Lower lobe of right lung (tissue), 2 donors: ENCODE data around the gene BMP8A. TPM values are rescaled to one million over a fixed set of nuclear protein-coding genes. Genes with fewer than 3 reads are reported as not detected.
"Not testable (repeated sequence)": the region's sequence is repeated elsewhere in the genome, so short reads cannot be mapped to it uniquely, and the experiment has no call there.

Source experiments
- ATAC-seq, 2 donors: fragments of 200-7000 bp; cut with Tn5 transposase; one replicate each; pipeline ENCODE4 v1.9.1; 2020 to 2022; ENCODE audit warnings: mild to moderate bottlenecking in 2 of 2, moderate library complexity in 2 of 2
- DNase-seq: peaks from one replicate; pipeline ENCODE4 v3.0.0-alpha.2; 2020
- H3K27ac ChIP-seq: fragments of 200-600 bp; one replicate; pipeline ENCODE4 v1.8.0; 2022
- H3K27me3 ChIP-seq: fragments of 200-600 bp; one replicate; pipeline ENCODE4 v1.8.0; 2022; ENCODE audit warnings: low read depth
- H3K36me3 ChIP-seq: fragments of 200-600 bp; one replicate; pipeline ENCODE4 v1.8.0; 2022; ENCODE audit warnings: mild to moderate bottlenecking
- H3K4me1 ChIP-seq: fragments of 200-600 bp; one replicate; pipeline ENCODE4 v1.8.0; 2022
- H3K4me3 ChIP-seq: fragments of 200-600 bp; one replicate; pipeline ENCODE4 v1.8.0; 2022; ENCODE audit warnings: mild to moderate bottlenecking
- H3K9me3 ChIP-seq: fragments of 200-600 bp; one replicate; pipeline ENCODE4 v1.8.0; 2022
- intact Hi-C: fragments of 100-400 bp; cut with DNase I; formaldehyde crosslinking; loops from one replicate; pipeline ENCODE4 v1.11.0; 2022
- total RNA-seq: library from RNA; stranded (reverse); fragmentation: NEBNext Ultra II Directional; extraction: Animal tissue kit (Norgen Biotek cat#: 25700); gene quantifications from one replicate; pipeline ENCODE4 v1.2.1, GENCODE V29; 2021
- TF ChIP-seq, protein P1 (sequence below): fragments of 200-600 bp; IDR thresholded peaks from one replicate; pipeline ENCODE4 v1.8.0; 2022; ENCODE audit warnings: antibody characterized with exemption, mild to moderate bottlenecking
- donor health status: DM: no; HTN: yes; CAD: no; lungs with severe emphysema.

BMP8A gene
- total RNA-seq, 1 donor from 2014 or later: not detected

DNA sequence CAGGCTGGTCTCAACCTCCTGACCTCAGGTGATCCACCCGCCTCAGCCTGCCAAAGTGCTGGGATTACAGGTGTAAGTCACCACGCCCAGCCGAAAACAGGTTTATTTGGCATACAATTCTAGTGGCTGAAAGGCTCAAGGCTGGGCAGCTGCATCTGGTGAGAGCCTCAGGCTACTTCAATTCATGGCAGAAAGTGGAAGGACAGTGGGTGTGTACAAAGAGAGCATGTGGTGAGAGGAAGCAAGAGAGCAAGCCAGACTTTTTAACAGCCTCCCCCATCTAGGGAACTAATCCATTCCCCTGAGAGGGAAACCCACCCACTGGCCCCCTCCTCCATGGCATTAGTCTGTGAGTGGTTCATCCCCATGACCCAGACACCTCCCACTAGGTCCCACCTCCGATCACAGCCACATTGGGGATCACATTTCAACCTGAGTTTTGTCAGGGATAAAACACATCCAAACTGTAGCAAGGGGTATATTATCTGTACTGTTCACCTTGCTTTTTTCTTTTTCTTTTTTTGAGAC, 9.5 kb downstream of the BMP8A start:
- Histone ChIP-seq H3K27me3 (no peaks in the 10 kb centered on the region), H3K4me1 (no peaks in the 10 kb centered on the region), H3K9me3 (no peaks in the 10 kb centered on the region), H3K27ac (no peak overlapping the region), H3K4me3 (no peak overlapping the region), H3K36me3 (no peaks in the 10 kb centered on the region)
- DNase-seq: no peak
- no peak for ATAC-seq
- intact Hi-C loops: no loop called here
- TF ChIP-seq, protein P1, sequence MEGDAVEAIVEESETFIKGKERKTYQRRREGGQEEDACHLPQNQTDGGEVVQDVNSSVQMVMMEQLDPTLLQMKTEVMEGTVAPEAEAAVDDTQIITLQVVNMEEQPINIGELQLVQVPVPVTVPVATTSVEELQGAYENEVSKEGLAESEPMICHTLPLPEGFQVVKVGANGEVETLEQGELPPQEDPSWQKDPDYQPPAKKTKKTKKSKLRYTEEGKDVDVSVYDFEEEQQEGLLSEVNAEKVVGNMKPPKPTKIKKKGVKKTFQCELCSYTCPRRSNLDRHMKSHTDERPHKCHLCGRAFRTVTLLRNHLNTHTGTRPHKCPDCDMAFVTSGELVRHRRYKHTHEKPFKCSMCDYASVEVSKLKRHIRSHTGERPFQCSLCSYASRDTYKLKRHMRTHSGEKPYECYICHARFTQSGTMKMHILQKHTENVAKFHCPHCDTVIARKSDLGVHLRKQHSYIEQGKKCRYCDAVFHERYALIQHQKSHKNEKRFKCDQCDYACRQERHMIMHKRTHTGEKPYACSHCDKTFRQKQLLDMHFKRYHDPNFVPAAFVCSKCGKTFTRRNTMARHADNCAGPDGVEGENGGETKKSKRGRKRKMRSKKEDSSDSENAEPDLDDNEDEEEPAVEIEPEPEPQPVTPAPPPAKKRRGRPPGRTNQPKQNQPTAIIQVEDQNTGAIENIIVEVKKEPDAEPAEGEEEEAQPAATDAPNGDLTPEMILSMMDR: no peak

DNA sequence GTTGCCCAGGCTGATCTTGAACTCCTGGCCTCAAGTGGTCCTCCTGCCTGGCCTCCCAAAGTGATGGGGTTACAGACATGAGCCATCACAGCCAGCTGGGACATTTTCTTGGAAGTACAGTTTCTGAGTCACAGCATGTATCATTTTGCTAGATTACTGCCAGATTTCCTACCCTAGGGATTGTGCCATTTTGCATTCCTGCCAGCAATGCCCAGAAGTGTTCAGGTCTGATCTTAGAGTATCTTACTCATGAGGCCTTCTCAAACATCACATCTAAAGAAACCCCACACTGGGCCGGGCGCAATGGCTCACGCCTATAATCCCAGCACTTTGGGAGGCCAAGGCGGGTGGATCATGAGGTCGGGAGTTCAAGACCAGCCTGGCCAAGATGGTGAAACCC, 10.2 kb downstream of the BMP8A start:
- Histone ChIP-seq H3K9me3 (no peaks in the 10 kb centered on the region), H3K36me3 (no peaks in the 10 kb centered on the region), H3K27ac (no peak overlapping the region), H3K4me1 (no peaks in the 10 kb centered on the region), H3K27me3 (no peaks in the 10 kb centered on the region), H3K4me3 (no peak overlapping the region)
- no peak for DNase-seq
- TF ChIP-seq, protein P1: no peak
- no peak for ATAC-seq
- intact Hi-C loops: no loop called here

- H3K27ac ChIP-seq, H3K9me3 ChIP-seq, DNase-seq, H3K4me3 ChIP-seq, H3K27me3 ChIP-seq, H3K4me1 ChIP-seq, ATAC-seq, intact Hi-C loops, H3K36me3 ChIP-seq: not testable (repeated sequence)
Observed at GRCh38 chr1:39504436-39504835, 13.0 kb downstream of the BMP8A start.

- Histone ChIP-seq H3K9me3 (no peaks in the 10 kb centered on the region), H3K36me3 (no peaks in the 10 kb centered on the region), H3K27me3 (no peaks in the 10 kb centered on the region), H3K4me1 (peaks cover 11% of the 10 kb centered on the region), H3K27ac (no peak overlapping the region), H3K4me3 (no peak overlapping the region)
- TF ChIP-seq, protein P1: no peak
- intact Hi-C loops: no loop called here
- DNase-seq (no peak), ATAC-seq (no peak)
Observed at GRCh38 chr1:39505289-39505688, 13.9 kb downstream of the BMP8A start.

- intact Hi-C loops: no loop called here
- Histone ChIP-seq H3K4me3 (no peak overlapping the region), H3K27ac (no peak overlapping the region), H3K4me1 (peaks cover 11% of the 10 kb centered on the region), H3K36me3 (no peaks in the 10 kb centered on the region), H3K27me3 (no peaks in the 10 kb centered on the region), H3K9me3 (no peaks in the 10 kb centered on the region)
- DNase-seq (no peak), ATAC-seq (no peak)
- TF ChIP-seq, protein P1: no peak
Observed at GRCh38 chr1:39507230-39507928, 15.9 kb downstream of the BMP8A start.

- Histone ChIP-seq H3K4me1 (peaks cover 11% of the 10 kb centered on the region), H3K27me3 (no peaks in the 10 kb centered on the region), H3K36me3 (no peaks in the 10 kb centered on the region), H3K4me3 (no peak overlapping the region), H3K9me3 (no peaks in the 10 kb centered on the region), H3K27ac (no peak overlapping the region)
- TF ChIP-seq, protein P1: no peak
- DNase-seq (no peak), ATAC-seq (no peak)
- intact Hi-C loops: no loop called here
Observed at GRCh38 chr1:39508266-39508665, 16.8 kb downstream of the BMP8A start.
